Uterus (tissue), 2 donors: ENCODE measurements around the gene AKAP7.

Experiments used
- POLR2A ChIP-seq, 2 donors: fragments of 450-650 bp; IDR thresholded peaks; one replicate each; pipeline ENCODE4 v1.6.1; 2016; ENCODE audit warnings: antibody characterized with exemption in 2 of 2, mild to moderate bottlenecking in 1 of 2, moderate library complexity in 1 of 2
- TF ChIP-seq, protein P1 (sequence below), 4 experiments: fragments of 200-600 bp in 2 of 4; fragments of 450-650 bp in 2 of 4; sonication (generic) in 2 of 4; IDR thresholded peaks; one replicate each; pipeline ENCODE4 v1.5.1; 2016 to 2019; ENCODE audit warnings: antibody characterized with exemption in 4 of 4, mild to moderate bottlenecking in 2 of 4, moderate library complexity in 1 of 4

DNA sequence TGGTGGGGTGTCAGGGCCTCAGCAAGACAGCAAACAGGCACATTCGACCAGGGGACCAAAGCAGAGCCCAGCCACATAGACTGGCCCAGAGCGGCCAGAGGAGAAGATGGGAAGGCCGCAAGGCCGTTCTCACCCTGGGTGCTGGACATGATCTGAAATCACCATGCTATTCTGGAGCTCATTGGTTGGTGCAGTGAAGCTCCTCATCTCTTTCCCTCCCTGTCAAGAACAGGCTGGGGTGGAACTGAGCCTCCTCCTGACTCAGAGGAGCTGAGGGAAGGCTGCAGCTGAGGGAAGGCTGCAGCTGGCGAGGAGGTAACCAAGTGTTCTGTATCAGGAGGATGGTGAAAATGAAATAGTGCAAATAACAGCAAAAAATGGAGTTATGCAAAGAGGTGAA lies 80.0 kb downstream of the AKAP7 start:
- TF ChIP-seq, protein P1, sequence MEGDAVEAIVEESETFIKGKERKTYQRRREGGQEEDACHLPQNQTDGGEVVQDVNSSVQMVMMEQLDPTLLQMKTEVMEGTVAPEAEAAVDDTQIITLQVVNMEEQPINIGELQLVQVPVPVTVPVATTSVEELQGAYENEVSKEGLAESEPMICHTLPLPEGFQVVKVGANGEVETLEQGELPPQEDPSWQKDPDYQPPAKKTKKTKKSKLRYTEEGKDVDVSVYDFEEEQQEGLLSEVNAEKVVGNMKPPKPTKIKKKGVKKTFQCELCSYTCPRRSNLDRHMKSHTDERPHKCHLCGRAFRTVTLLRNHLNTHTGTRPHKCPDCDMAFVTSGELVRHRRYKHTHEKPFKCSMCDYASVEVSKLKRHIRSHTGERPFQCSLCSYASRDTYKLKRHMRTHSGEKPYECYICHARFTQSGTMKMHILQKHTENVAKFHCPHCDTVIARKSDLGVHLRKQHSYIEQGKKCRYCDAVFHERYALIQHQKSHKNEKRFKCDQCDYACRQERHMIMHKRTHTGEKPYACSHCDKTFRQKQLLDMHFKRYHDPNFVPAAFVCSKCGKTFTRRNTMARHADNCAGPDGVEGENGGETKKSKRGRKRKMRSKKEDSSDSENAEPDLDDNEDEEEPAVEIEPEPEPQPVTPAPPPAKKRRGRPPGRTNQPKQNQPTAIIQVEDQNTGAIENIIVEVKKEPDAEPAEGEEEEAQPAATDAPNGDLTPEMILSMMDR (IDR thresholded peaks at IDR 0.05), result no peak
- no peak for TF ChIP-seq POLR2A (IDR thresholded peaks at IDR 0.05)
